Activated naive CD8-positive, alpha-beta T cell treated with anti-CD3 and anti-CD28 coated beads, Interleukin-2, amount 50 U/mL, for 24 hours (primary cell): ENCODE measurements around the gene NUAK1.

Experiments used
- ATAC-seq: fragments of 150-1000 bp; cut with Tn5 transposase; one replicate; pipeline ENCODE4 v1.10.0; 2021
- DNase-seq: peaks from one replicate; pipeline ENCODE4 v3.0.0; 2021
- H3K27ac Mint-ChIP-seq: one replicate; pipeline ENCODE4 v1.8.0; 2021; ENCODE audit warnings: mild to moderate bottlenecking, mixed read lengths
- H3K27me3 Mint-ChIP-seq: one replicate; pipeline ENCODE4 v1.8.0; 2021; ENCODE audit warnings: mixed read lengths
- H3K36me3 Mint-ChIP-seq: one replicate; pipeline ENCODE4 v1.8.0; 2021; ENCODE audit warnings: low read depth, mixed read lengths
- H3K4me1 Mint-ChIP-seq: one replicate; pipeline ENCODE4 v1.8.0; 2021; ENCODE audit warnings: mixed read lengths
- H3K4me3 Mint-ChIP-seq: one replicate; pipeline ENCODE4 v1.8.0; 2021; ENCODE audit warnings: mild to moderate bottlenecking, moderate library complexity, mixed read lengths
- H3K9me3 Mint-ChIP-seq: one replicate; pipeline ENCODE4 v1.8.0; 2021; ENCODE audit warnings: mixed read lengths

The NUAK1 gene

GRCh38 chr12:106114447-106115068 lies 24.2 kb downstream of the NUAK1 start:
- H3K4me1 Mint-ChIP-seq = peaks cover 11% of the 10 kb centered on the region
- H3K9me3 Mint-ChIP-seq = no peaks in the 10 kb centered on the region
- H3K27me3 Mint-ChIP-seq = peaks cover 12% of the 10 kb centered on the region
- DNase-seq = no peak
- ATAC-seq = no peak
- H3K4me3 Mint-ChIP-seq = no peak overlapping the region
- H3K36me3 Mint-ChIP-seq = no peaks in the 10 kb centered on the region
- H3K27ac Mint-ChIP-seq = no peak overlapping the region

- Mint-ChIP-seq H3K4me3 (no peak overlapping the region), H3K9me3 (no peaks in the 10 kb centered on the region), H3K27ac (peak overlapping the region; percentile 75), H3K4me1 (peaks cover 11% of the 10 kb centered on the region), H3K36me3 (no peaks in the 10 kb centered on the region), H3K27me3 (peaks cover 16% of the 10 kb centered on the region)
- DNase-seq = no peak
- ATAC-seq = no peak
These were observed 24.8 kb downstream of the NUAK1 start for GRCh38 chr12:106113824-106114446.

- Mint-ChIP-seq H3K4me3 (no peak overlapping the region), H3K27ac (peak overlapping the region; percentile 75), H3K36me3 (no peaks in the 10 kb centered on the region), H3K4me1 (peaks cover 11% of the 10 kb centered on the region), H3K27me3 (peaks cover 17% of the 10 kb centered on the region), H3K9me3 (no peaks in the 10 kb centered on the region)
- DNase-seq (no peak), ATAC-seq (no peak)
These were observed 25.3 kb downstream of the NUAK1 start for GRCh38 chr12:106113446-106113823.

GRCh38 chr12:106113042-106113441 lies 25.7 kb downstream of the NUAK1 start:
- Mint-ChIP-seq H3K4me1 (peaks cover 11% of the 10 kb centered on the region), H3K36me3 (no peaks in the 10 kb centered on the region), H3K9me3 (no peaks in the 10 kb centered on the region), H3K4me3 (peak overlapping the region; percentile 22), H3K27ac (peak overlapping the region; percentile 75), H3K27me3 (peaks cover 17% of the 10 kb centered on the region)
- ATAC-seq = peak; percentile 76
- peak; percentile 30 for DNase-seq

GRCh38 chr12:106112145-106112821 lies 26.5 kb downstream of the NUAK1 start:
- Mint-ChIP-seq H3K36me3 (no peaks in the 10 kb centered on the region), H3K4me1 (peaks cover 11% of the 10 kb centered on the region), H3K27me3 (peaks cover 24% of the 10 kb centered on the region), H3K27ac (no peak overlapping the region), H3K4me3 (no peak overlapping the region), H3K9me3 (no peaks in the 10 kb centered on the region)
- DNase-seq (no peak), ATAC-seq (no peak)

GRCh38 chr12:106110626-106111300 lies 28.0 kb downstream of the NUAK1 start:
- Mint-ChIP-seq H3K36me3 (no peaks in the 10 kb centered on the region), H3K27ac (no peak overlapping the region), H3K4me1 (peaks cover 11% of the 10 kb centered on the region), H3K27me3 (peaks cover 28% of the 10 kb centered on the region), H3K9me3 (no peaks in the 10 kb centered on the region), H3K4me3 (no peak overlapping the region)
- ATAC-seq (no peak), DNase-seq (no peak)

GRCh38 chr12:106109168-106109910 lies 29.4 kb downstream of the NUAK1 start:
- DNase-seq (no peak), ATAC-seq (no peak)
- Mint-ChIP-seq H3K9me3 (no peaks in the 10 kb centered on the region), H3K36me3 (no peaks in the 10 kb centered on the region), H3K27ac (no peak overlapping the region), H3K4me3 (no peak overlapping the region), H3K27me3 (peaks cover 32% of the 10 kb centered on the region), H3K4me1 (peaks cover 11% of the 10 kb centered on the region)

GRCh38 chr12:106108185-106108835 lies 30.4 kb downstream of the NUAK1 start:
- Mint-ChIP-seq H3K4me3 (no peak overlapping the region), H3K27ac (no peak overlapping the region), H3K4me1 (peaks cover 7% of the 10 kb centered on the region), H3K9me3 (no peaks in the 10 kb centered on the region), H3K36me3 (no peaks in the 10 kb centered on the region), H3K27me3 (peaks cover 35% of the 10 kb centered on the region)
- DNase-seq = no peak
- ATAC-seq = no peak

- H3K4me3 Mint-ChIP-seq = no peak overlapping the region
- no peak overlapping the region for H3K27ac Mint-ChIP-seq
- H3K36me3 Mint-ChIP-seq = no peaks in the 10 kb centered on the region
- H3K4me1 Mint-ChIP-seq = no peaks in the 10 kb centered on the region
- H3K9me3 Mint-ChIP-seq = no peaks in the 10 kb centered on the region
- no peak for DNase-seq
- H3K27me3 Mint-ChIP-seq = peaks cover 31% of the 10 kb centered on the region
- no peak for ATAC-seq
These were observed 31.2 kb downstream of the NUAK1 start for GRCh38 chr12:106107566-106107965.

- DNase-seq (no peak), ATAC-seq (no peak)
- H3K36me3 Mint-ChIP-seq = no peaks in the 10 kb centered on the region
- H3K27ac Mint-ChIP-seq = no peak overlapping the region
- H3K4me3 Mint-ChIP-seq = no peak overlapping the region
- H3K9me3 Mint-ChIP-seq = no peaks in the 10 kb centered on the region
- no peaks in the 10 kb centered on the region for H3K4me1 Mint-ChIP-seq
- peaks cover 31% of the 10 kb centered on the region for H3K27me3 Mint-ChIP-seq
These were observed 31.9 kb downstream of the NUAK1 start for GRCh38 chr12:106106892-106107291.

- Mint-ChIP-seq H3K4me1 (no peaks in the 10 kb centered on the region), H3K27ac (no peak overlapping the region), H3K9me3 (no peaks in the 10 kb centered on the region), H3K27me3 (peaks cover 31% of the 10 kb centered on the region), H3K4me3 (no peak overlapping the region), H3K36me3 (no peaks in the 10 kb centered on the region)
- no peak for ATAC-seq
- no peak for DNase-seq
These were observed 32.6 kb downstream of the NUAK1 start for GRCh38 chr12:106106061-106106566.

- ATAC-seq (no peak), DNase-seq (no peak)
- no peaks in the 10 kb centered on the region for H3K36me3 Mint-ChIP-seq
- no peak overlapping the region for H3K27ac Mint-ChIP-seq
- H3K4me1 Mint-ChIP-seq = no peaks in the 10 kb centered on the region
- H3K9me3 Mint-ChIP-seq = no peaks in the 10 kb centered on the region
- H3K4me3 Mint-ChIP-seq = no peak overlapping the region
- H3K27me3 Mint-ChIP-seq = peaks cover 28% of the 10 kb centered on the region
These were observed 37.0 kb downstream of the NUAK1 start for GRCh38 chr12:106101803-106102202.

- Mint-ChIP-seq H3K4me1 (no peaks in the 10 kb centered on the region), H3K36me3 (no peaks in the 10 kb centered on the region), H3K9me3 (no peaks in the 10 kb centered on the region)
These were observed 40.0 kb downstream of the NUAK1 start for GRCh38 chr12:106098691-106099200.

More at GRCh38 chr12:106098691-106099200, 40.0 kb downstream of the NUAK1 start:
- ATAC-seq (no peak), DNase-seq (no peak)
- Mint-ChIP-seq H3K27ac (no peak overlapping the region), H3K27me3 (peaks cover 26% of the 10 kb centered on the region), H3K4me3 (no peak overlapping the region)
